IMR-90 (cell line): ENCODE data around the gene SETD2. TPM values are rescaled to one million over a fixed set of nuclear protein-coding genes. Genes with fewer than 3 reads are reported as not detected.
A peak's percentile ranks its signal among the peaks of the same experiment; 100 is the strongest.

Experiments used
- ATAC-seq: fragments of 200-7000 bp; cut with Tn5 transposase; 2 replicates; pipeline ENCODE4 v1.9.1; 2020; ENCODE audit warnings: low read depth, mild to moderate bottlenecking, moderate library complexity
- BruUV-seq: library from RNA; stranded (reverse); fragments of 400-500 nt; replicated peaks from 2 replicates; lab custom pipeline; 2021; lab: Mats Ljungman, UMichigan
- CTCF ChIA-PET: fragments of 300-600 bp; formaldehyde crosslinking; extraction: SDS; loops from one replicate; lab custom pipeline; 2021; ENCODE audit warnings: antibody characterized with exemption; lab: Yijun Ruan, JAX
- POLR2A ChIA-PET: fragments of 300-600 bp; sonication (Branson Sonifier 250); formaldehyde crosslinking; loops from one replicate; lab custom pipeline; 2022; ENCODE audit warnings: antibody characterized with exemption; ENCODE audit not compliant: unreplicated experiment; lab: Charles Lee
- DNase-seq: peaks from one replicate; pipeline ENCODE4 v3.0.0; 2013
- H2AFZ ChIP-seq: replicated peaks from 2 replicates; pipeline ENCODE3; 2013; ENCODE audit warnings: low read length, mild to moderate bottlenecking; ENCODE audit not compliant: poor library complexity
- H2AK5ac ChIP-seq: 2 replicates; pipeline ENCODE4 v1.6.1; 2013; ENCODE audit warnings: low read depth, low read length, inconsistent platforms
- H2AK9ac ChIP-seq: replicated peaks from 2 replicates; pipeline ENCODE3; 2013; ENCODE audit warnings: mild to moderate bottlenecking, low read depth, low read length, moderate library complexity; ENCODE audit not compliant: poor library complexity
- H2BK120ac ChIP-seq: 2 replicates; pipeline ENCODE4 v1.6.1; 2013; ENCODE audit warnings: low read depth, low read length, inconsistent platforms
- H2BK15ac ChIP-seq: 3 replicates; pipeline ENCODE4 v1.6.1; 2013; ENCODE audit warnings: low read depth, low read length, inconsistent platforms
- H2BK20ac ChIP-seq: 2 replicates; pipeline ENCODE4 v1.6.1; 2013; ENCODE audit warnings: low read depth, mild to moderate bottlenecking, inconsistent platforms, low read length, moderate library complexity
- H2BK5ac ChIP-seq: 2 replicates; pipeline ENCODE4 v1.6.1; 2013; ENCODE audit warnings: mild to moderate bottlenecking, low read depth, low read length, inconsistent platforms; ENCODE audit not compliant: poor library complexity, severe bottlenecking
- H3K14ac ChIP-seq: replicated peaks from 2 replicates; pipeline ENCODE4 v1.6.1; 2013; ENCODE audit warnings: low read depth, low read length, inconsistent platforms
- H3K18ac ChIP-seq: 2 replicates; pipeline ENCODE4 v1.6.1; 2013; ENCODE audit warnings: low read depth, low read length, control low read depth
- H3K23ac ChIP-seq: 2 replicates; pipeline ENCODE4 v1.6.1; 2013; ENCODE audit warnings: low read depth, low read length, inconsistent platforms
- H3K27ac ChIP-seq: 2 replicates; pipeline ENCODE4 v1.5.1; 2013; ENCODE audit warnings: mild to moderate bottlenecking, control low read depth, low read length; ENCODE audit not compliant: insufficient read depth
- H3K27me3 ChIP-seq: 2 replicates; pipeline ENCODE4 v1.6.1; 2013; ENCODE audit warnings: low read length; ENCODE audit not compliant: control insufficient read depth, insufficient read depth
- H3K36me3 ChIP-seq: 2 replicates; pipeline ENCODE4 v1.6.1; 2013; ENCODE audit warnings: low read length, mixed read lengths; ENCODE audit not compliant: control insufficient read depth, insufficient read depth
- H3K4ac ChIP-seq: 2 replicates; pipeline ENCODE4 v1.6.1; 2013; ENCODE audit warnings: low read depth, low read length, inconsistent platforms
- H3K4me1 ChIP-seq: 2 replicates; pipeline ENCODE4 v1.6.1; 2013; ENCODE audit warnings: low read length, mixed read lengths; ENCODE audit not compliant: control insufficient read depth, insufficient read depth
- H3K4me2 ChIP-seq: 2 replicates; pipeline ENCODE4 v1.6.1; 2013; ENCODE audit warnings: low read depth, mild to moderate bottlenecking, control low read depth, low read length, moderate library complexity
- H3K4me3 ChIP-seq: 2 replicates; pipeline ENCODE4 v1.5.1; 2013; ENCODE audit warnings: low read depth, mild to moderate bottlenecking, control low read depth, low read length, moderate library complexity; ENCODE audit not compliant: insufficient read depth
- H3K56ac ChIP-seq: 2 replicates; pipeline ENCODE4 v1.6.1; 2013; ENCODE audit warnings: low read length, inconsistent platforms; ENCODE audit not compliant: insufficient read depth; ENCODE audit errors: extremely low read depth
- H3K79me1 ChIP-seq, 2 experiments: 2 replicates each; pipeline ENCODE4 v1.6.1; 2013; ENCODE audit warnings: low read length in 2 of 2, inconsistent platforms in 1 of 2, low read depth in 1 of 2
- H3K9ac ChIP-seq: 2 replicates; pipeline ENCODE4 v1.6.1; 2013; ENCODE audit warnings: low read depth, low read length, control low read depth
- H3K9me1 ChIP-seq: 2 replicates; pipeline ENCODE4 v1.6.1; 2013; ENCODE audit warnings: low read length, inconsistent platforms; ENCODE audit not compliant: insufficient read depth
- H3K9me3 ChIP-seq: 2 replicates; pipeline ENCODE4 v1.6.1; 2013; ENCODE audit warnings: low read length; ENCODE audit not compliant: control insufficient read depth, insufficient read depth
- H4K20me1 ChIP-seq: 2 replicates; pipeline ENCODE4 v1.6.1; 2013; ENCODE audit warnings: low read length, inconsistent platforms; ENCODE audit not compliant: insufficient read depth
- H4K5ac ChIP-seq: 2 replicates; pipeline ENCODE4 v1.6.1; 2013; ENCODE audit warnings: mild to moderate bottlenecking, low read depth, low read length, control low read depth
- H4K8ac ChIP-seq, 2 experiments: 2 replicates each; pipeline ENCODE4 v1.6.1; 2013; ENCODE audit warnings: low read depth in 2 of 2, low read length in 2 of 2, control low read depth in 1 of 2, inconsistent platforms in 1 of 2
- H4K91ac ChIP-seq: 2 replicates; pipeline ENCODE4 v1.6.1; 2013; ENCODE audit warnings: low read depth, low read length, inconsistent platforms; ENCODE audit not compliant: insufficient read depth
- BHLHE40 ChIP-seq: fragments of 150-350 bp; IDR thresholded peaks from 2 replicates; pipeline ENCODE4 v1.6.1; 2016; ENCODE audit warnings: mild to moderate bottlenecking, low read depth, low read length
- CEBPB ChIP-seq: IDR thresholded peaks from 2 replicates; pipeline ENCODE4 v1.6.1; 2012; ENCODE audit warnings: low read depth, low read length, improper control_type of control experiment
- CHD1 ChIP-seq: IDR thresholded peaks from 2 replicates; pipeline ENCODE4 v1.6.1; 2012; ENCODE audit warnings: low read depth, low read length, improper control_type of control experiment
- FOS ChIP-seq: fragments of 150-350 bp; IDR thresholded peaks from 2 replicates; pipeline ENCODE4 v1.6.1; 2016; ENCODE audit warnings: low read depth, low read length
- MAFK ChIP-seq: IDR thresholded peaks from 2 replicates; pipeline ENCODE4 v1.6.1; 2012; ENCODE audit warnings: low read depth, low read length, improper control_type of control experiment
- MAZ ChIP-seq: IDR thresholded peaks from 2 replicates; pipeline ENCODE4 v1.6.1; 2012; ENCODE audit warnings: low read depth, mild to moderate bottlenecking, low read length, improper control_type of control experiment, moderate library complexity, borderline replicate concordance
- MXI1 ChIP-seq: IDR thresholded peaks from 2 replicates; pipeline ENCODE4 v1.6.1; 2012; ENCODE audit warnings: low read depth, mild to moderate bottlenecking, low read length, moderate library complexity, borderline replicate concordance
- NFE2L2 ChIP-seq: fragments of 150-350 bp; IDR thresholded peaks from 2 replicates; pipeline ENCODE4 v1.6.1; 2016; ENCODE audit warnings: low read depth, mild to moderate bottlenecking, low read length
- POLR2A ChIP-seq: IDR thresholded peaks from 2 replicates; pipeline ENCODE4 v1.6.1; 2012; ENCODE audit warnings: mild to moderate bottlenecking, low read depth, low read length
- RAD21 ChIP-seq: IDR thresholded peaks from 2 replicates; pipeline ENCODE4 v1.6.1; 2012; ENCODE audit warnings: low read length, improper control_type of control experiment
- RCOR1 ChIP-seq: IDR thresholded peaks from 2 replicates; pipeline ENCODE4 v1.6.1; 2012; ENCODE audit warnings: mild to moderate bottlenecking, low read length, improper control_type of control experiment; ENCODE audit not compliant: insufficient replicate concordance
- RFX5 ChIP-seq: IDR thresholded peaks from 2 replicates; pipeline ENCODE4 v1.8.0; 2012; ENCODE audit warnings: low read depth, mild to moderate bottlenecking, low read length, moderate library complexity
- SMC3 ChIP-seq: fragments of 150-350 bp; IDR thresholded peaks from 2 replicates; pipeline ENCODE4 v1.6.1; 2016; ENCODE audit warnings: low read depth, mild to moderate bottlenecking, antibody characterized with exemption, low read length, moderate library complexity
- WGBS, 2 experiments: methylation state at CpG; one replicate each; pipeline versions ENCODE4 v1.1.5 to v1.1.7; 2013; ENCODE audit warnings: missing lambda C conversion rate in 2 of 2; ENCODE audit not compliant: insufficient read length in 1 of 2; ENCODE audit errors: extremely low coverage in 2 of 2; 5-methylcytosine and 5-hydroxymethylcytosine counted together
- dilution Hi-C: fragments of 300-500 bp; cut with HindIII; formaldehyde crosslinking; loops from one replicate; pipeline ENCODE4 v1.14.3; 2018; ENCODE audit warnings: low sequenced_read_pairs; ENCODE audit not compliant: unreplicated experiment
- in situ Hi-C: fragments of 300-500 bp; cut with MboI; formaldehyde crosslinking; loops from 3 replicates; pipeline ENCODE4 v1.14.3; 2019; ENCODE audit warnings: low sequenced_read_pairs, inconsistent platforms, mixed read lengths
- intact Hi-C: fragments of 100-400 bp; cut with micrococcal nuclease; formaldehyde crosslinking; loops from 2 replicates; pipeline ENCODE4 v1.10.0; 2022
- polyA plus RNA-seq, 3 experiments: library from polyadenylated mRNA; depleted of rRNA; stranded (reverse); fragments of >200 nt; gene quantifications; 2 replicates each; pipeline ENCODE4 v1.2.3, GENCODE V29; 2012; ENCODE audit warnings: low replicate concordance in 1 of 3
- total RNA-seq: library from RNA; depleted of rRNA; stranded (reverse); fragments of >200 nt; gene quantifications from 2 replicates; pipeline ENCODE4 v1.2.3, GENCODE V29; 2012
- TF ChIP-seq, protein P1 (sequence below): conservative IDR thresholded peaks from 2 replicates; pipeline ENCODE4 v1.5.1; 2012; ENCODE audit warnings: mild to moderate bottlenecking, low read depth, low read length, improper control_type of control experiment
- TF ChIP-seq, protein P2 (sequence below): fragments of 150-350 bp; IDR thresholded peaks from 2 replicates; pipeline ENCODE4 v1.6.1; 2016; ENCODE audit warnings: low read depth, mild to moderate bottlenecking, low read length, moderate library complexity, borderline replicate concordance
- TF ChIP-seq, protein P3 (sequence below): fragments of 150-350 bp; IDR thresholded peaks from 2 replicates; pipeline ENCODE4 v1.6.1; 2017; ENCODE audit warnings: mild to moderate bottlenecking, antibody characterized with exemption, low read length, low read depth

Gene SETD2
- total and polyA plus RNA-seq, 2 of the 4 experiments (the other 2 are of a cell fraction): 18.3 to 20.1 TPM

DNA sequence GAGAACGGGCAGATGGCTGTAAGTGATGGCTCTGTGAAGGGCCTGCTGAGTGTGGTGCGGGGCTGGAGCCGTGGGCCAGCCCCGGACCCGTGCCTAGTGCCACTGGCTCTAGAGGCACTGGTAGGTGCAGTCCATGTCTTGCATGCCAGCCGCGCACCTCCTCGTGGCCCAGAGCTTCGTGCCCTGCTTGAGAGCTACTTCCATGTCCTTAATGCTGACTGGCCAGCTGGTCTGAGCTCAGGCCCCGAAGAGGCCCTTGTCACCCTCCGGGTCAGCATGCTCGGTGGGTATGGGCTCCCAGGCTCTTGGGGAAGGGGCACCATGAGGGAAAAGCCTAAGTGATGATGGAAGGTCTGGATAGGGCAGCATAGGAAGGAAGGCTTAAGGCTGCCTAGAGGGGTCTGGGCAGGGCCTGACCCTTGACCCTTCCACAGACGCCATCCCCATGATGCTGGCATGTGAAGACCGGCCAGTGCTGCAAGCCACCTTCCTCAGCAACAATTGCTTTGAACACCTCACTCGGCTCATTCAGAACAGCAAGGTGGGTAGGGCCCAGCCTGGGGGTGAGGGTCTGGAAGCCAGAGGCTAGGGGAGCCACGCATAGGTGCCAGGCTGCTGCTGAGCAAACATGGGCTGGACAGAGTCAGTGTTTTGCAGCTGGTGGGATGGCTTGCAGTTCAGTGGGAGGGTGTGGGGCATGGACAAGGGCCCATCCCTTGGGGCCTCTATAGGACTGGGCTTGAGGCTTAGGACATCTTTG lies 172.3 kb downstream of the SETD2 start:
- Histone ChIP-seq H2AFZ (no peak overlapping the region), H4K5ac (no peak overlapping the region), H3K4me2 (no peak overlapping the region), H3K27me3 (no peaks in the 10 kb centered on the region), H3K18ac (no peak overlapping the region), H3K14ac (no peak overlapping the region), H2BK5ac (no peak overlapping the region), H2BK15ac (no peak overlapping the region), H4K20me1 (no peaks in the 10 kb centered on the region), H2BK120ac (no peak overlapping the region), H2AK5ac (no peak overlapping the region), H3K36me3 (no peaks in the 10 kb centered on the region; the same call in 1 of the 2 replicates), H3K9ac (no peak overlapping the region), H3K9me1 (no peaks in the 10 kb centered on the region; the same call in none of the 2 replicates), H3K4me3 (no peak overlapping the region), H3K56ac (no peak overlapping the region), H2BK20ac (no peak overlapping the region), H3K23ac (no peak overlapping the region), H4K8ac (no peak overlapping the region), H3K27ac (no peak overlapping the region), H2AK9ac (peak overlapping the region; percentile 42), H3K4me1 (no peaks in the 10 kb centered on the region), H3K4ac (no peak overlapping the region), H3K79me1 (no peaks in the 10 kb centered on the region), H4K91ac (no peak overlapping the region), H3K9me3 (no peaks in the 10 kb centered on the region)
- ChIA-PET POLR2A (no interaction called here), CTCF (no interaction called here)
- ATAC-seq (no peak), DNase-seq (no peak)
- 98% methylated on average over 8 of the region's 16 CpGs; no CpG with 5 or more reads in 1 of the 2 experiments for WGBS, 2 experiments
- dilution Hi-C loops: no loop called here
- in situ Hi-C loops: no loop called here
- intact Hi-C loops: no loop called here
- no TSS peak for BruUV-seq
- no peak for TF ChIP-seq SMC3
- no peak for TF ChIP-seq POLR2A
- no peak for TF ChIP-seq NFE2L2
- TF ChIP-seq FOS: no peak
- TF ChIP-seq, protein P1, sequence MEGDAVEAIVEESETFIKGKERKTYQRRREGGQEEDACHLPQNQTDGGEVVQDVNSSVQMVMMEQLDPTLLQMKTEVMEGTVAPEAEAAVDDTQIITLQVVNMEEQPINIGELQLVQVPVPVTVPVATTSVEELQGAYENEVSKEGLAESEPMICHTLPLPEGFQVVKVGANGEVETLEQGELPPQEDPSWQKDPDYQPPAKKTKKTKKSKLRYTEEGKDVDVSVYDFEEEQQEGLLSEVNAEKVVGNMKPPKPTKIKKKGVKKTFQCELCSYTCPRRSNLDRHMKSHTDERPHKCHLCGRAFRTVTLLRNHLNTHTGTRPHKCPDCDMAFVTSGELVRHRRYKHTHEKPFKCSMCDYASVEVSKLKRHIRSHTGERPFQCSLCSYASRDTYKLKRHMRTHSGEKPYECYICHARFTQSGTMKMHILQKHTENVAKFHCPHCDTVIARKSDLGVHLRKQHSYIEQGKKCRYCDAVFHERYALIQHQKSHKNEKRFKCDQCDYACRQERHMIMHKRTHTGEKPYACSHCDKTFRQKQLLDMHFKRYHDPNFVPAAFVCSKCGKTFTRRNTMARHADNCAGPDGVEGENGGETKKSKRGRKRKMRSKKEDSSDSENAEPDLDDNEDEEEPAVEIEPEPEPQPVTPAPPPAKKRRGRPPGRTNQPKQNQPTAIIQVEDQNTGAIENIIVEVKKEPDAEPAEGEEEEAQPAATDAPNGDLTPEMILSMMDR: no peak
- no peak for TF ChIP-seq RAD21
- no peak for TF ChIP-seq MXI1
- no peak for TF ChIP-seq MAZ
- TF ChIP-seq RFX5: no peak
- TF ChIP-seq, protein P2, sequence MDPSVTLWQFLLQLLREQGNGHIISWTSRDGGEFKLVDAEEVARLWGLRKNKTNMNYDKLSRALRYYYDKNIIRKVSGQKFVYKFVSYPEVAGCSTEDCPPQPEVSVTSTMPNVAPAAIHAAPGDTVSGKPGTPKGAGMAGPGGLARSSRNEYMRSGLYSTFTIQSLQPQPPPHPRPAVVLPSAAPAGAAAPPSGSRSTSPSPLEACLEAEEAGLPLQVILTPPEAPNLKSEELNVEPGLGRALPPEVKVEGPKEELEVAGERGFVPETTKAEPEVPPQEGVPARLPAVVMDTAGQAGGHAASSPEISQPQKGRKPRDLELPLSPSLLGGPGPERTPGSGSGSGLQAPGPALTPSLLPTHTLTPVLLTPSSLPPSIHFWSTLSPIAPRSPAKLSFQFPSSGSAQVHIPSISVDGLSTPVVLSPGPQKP: no peak
- TF ChIP-seq, protein P3, sequence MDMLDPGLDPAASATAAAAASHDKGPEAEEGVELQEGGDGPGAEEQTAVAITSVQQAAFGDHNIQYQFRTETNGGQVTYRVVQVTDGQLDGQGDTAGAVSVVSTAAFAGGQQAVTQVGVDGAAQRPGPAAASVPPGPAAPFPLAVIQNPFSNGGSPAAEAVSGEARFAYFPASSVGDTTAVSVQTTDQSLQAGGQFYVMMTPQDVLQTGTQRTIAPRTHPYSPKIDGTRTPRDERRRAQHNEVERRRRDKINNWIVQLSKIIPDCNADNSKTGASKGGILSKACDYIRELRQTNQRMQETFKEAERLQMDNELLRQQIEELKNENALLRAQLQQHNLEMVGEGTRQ: no peak
- TF ChIP-seq CEBPB: no peak
- TF ChIP-seq BHLHE40: no peak
- TF ChIP-seq MAFK: no peak
- TF ChIP-seq CHD1: no peak
- no peak for TF ChIP-seq RCOR1
